Natural killer cell (primary cell): ENCODE results near the gene NDE1. TPM values are rescaled to one million over a fixed set of nuclear protein-coding genes. Genes with fewer than 3 reads are reported as not detected.

Experiments used
- ATAC-seq, 3 donors: fragments of 150-1000 bp in 2 of 3; fragments of 200-7000 bp in 1 of 3; cut with Tn5 transposase; 1 replicate in 1 of 3; 2 replicates in 2 of 3; pipeline ENCODE4 v1.10.0; 2021; ENCODE audit warnings: mild to moderate bottlenecking in 2 of 3, moderate library complexity in 2 of 3
- DNase-seq, 2 donors: peaks; one replicate each; pipeline versions ENCODE4 v3.0.0 to v3.0.0-alpha.2; 2013 to 2021; ENCODE audit warnings: mixed read lengths in 1 of 2
- H3K27ac ChIP-seq: one replicate; pipeline ENCODE4 v1.5.1; 2013; ENCODE audit warnings: mild to moderate bottlenecking, low read length
- H3K27me3 ChIP-seq: one replicate; pipeline ENCODE4 v1.6.1; 2013; ENCODE audit warnings: low read length; ENCODE audit not compliant: control insufficient read depth, insufficient read depth
- H3K36me3 ChIP-seq: one replicate; pipeline ENCODE4 v1.6.1; 2013; ENCODE audit warnings: low read length; ENCODE audit not compliant: control insufficient read depth, insufficient read depth
- H3K4me1 ChIP-seq: one replicate; pipeline ENCODE4 v1.6.1; 2013; ENCODE audit warnings: low read length; ENCODE audit not compliant: control insufficient read depth, insufficient read depth
- H3K4me3 ChIP-seq: one replicate; pipeline ENCODE4 v1.5.1; 2013; ENCODE audit warnings: low read length
- H3K9me3 ChIP-seq: one replicate; pipeline ENCODE4 v1.6.1; 2013; ENCODE audit warnings: low read length; ENCODE audit not compliant: control insufficient read depth, insufficient read depth
- H3K27ac Mint-ChIP-seq, 2 donors: one replicate each; pipeline ENCODE4 v1.8.0; 2022; ENCODE audit warnings: mild to moderate bottlenecking in 2 of 2, mixed read lengths in 2 of 2, moderate library complexity in 1 of 2
- H3K27me3 Mint-ChIP-seq, 2 donors: one replicate each; pipeline ENCODE4 v1.8.0; 2022; ENCODE audit warnings: low read depth in 2 of 2, mixed read lengths in 2 of 2
- H3K36me3 Mint-ChIP-seq: one replicate; pipeline ENCODE4 v1.8.0; 2022; ENCODE audit warnings: mixed read lengths
- H3K4me1 Mint-ChIP-seq, 2 donors: one replicate each; pipeline ENCODE4 v1.8.0; 2022; ENCODE audit warnings: mixed read lengths in 2 of 2
- H3K4me3 Mint-ChIP-seq: one replicate; pipeline ENCODE4 v1.8.0; 2022; ENCODE audit warnings: mild to moderate bottlenecking, moderate library complexity, mixed read lengths
- H3K9me3 Mint-ChIP-seq, 2 donors: one replicate each; pipeline ENCODE4 v1.8.0; 2022; ENCODE audit warnings: mixed read lengths in 2 of 2
- WGBS: methylation state at CpG from one replicate; pipeline ENCODE4 v1.1.7; 2013; ENCODE audit warnings: missing lambda C conversion rate; ENCODE audit not compliant: insufficient coverage; 5-methylcytosine and 5-hydroxymethylcytosine counted together
- intact Hi-C: fragments of 100-400 bp; cut with micrococcal nuclease; formaldehyde crosslinking; loops from one replicate; pipeline ENCODE4 v1.14.2; 2022
- total RNA-seq, 4 donors: library from RNA; stranded (reverse); fragments of 120-200 nt in 1 of 4; gene quantifications; one replicate each; pipeline versions ENCODE4 v1.2.3 to v1.2.4, GENCODE V29; 2013 to 2022
- TF ChIP-seq, protein P1 (sequence below): fragments of 200-600 bp; IDR thresholded peaks from one replicate; pipeline ENCODE4 v1.8.0; 2022; ENCODE audit warnings: antibody characterized with exemption

NDE1 gene
- total RNA-seq, 3 donors from 2014 or later (not counting 1 experiment from before 2014, with no cell fraction given), result 104 to 118 (median 114) TPM

DNA sequence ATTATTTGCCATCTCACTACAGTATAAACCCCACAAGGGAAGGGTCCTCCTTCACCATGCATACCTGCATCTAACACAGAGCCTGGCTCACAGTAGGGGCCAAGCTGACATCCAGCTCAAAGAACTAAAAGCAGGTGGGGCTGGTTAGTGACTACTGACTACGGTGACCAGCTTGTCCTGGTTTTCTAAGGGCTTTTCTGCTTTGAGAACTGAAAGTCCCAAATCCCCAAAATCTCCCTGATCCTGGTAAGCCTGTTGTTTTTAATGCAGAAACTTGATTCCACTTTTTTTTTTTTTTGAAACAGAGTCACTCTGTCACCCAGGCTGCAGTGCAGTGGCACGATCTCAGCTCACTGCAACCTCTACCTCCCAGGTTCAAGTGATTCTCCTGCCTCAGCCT lies 89.4 kb downstream of the NDE1 start:
- peaks cover 19% of the 10 kb centered on the region for H3K36me3 ChIP-seq

DNA sequence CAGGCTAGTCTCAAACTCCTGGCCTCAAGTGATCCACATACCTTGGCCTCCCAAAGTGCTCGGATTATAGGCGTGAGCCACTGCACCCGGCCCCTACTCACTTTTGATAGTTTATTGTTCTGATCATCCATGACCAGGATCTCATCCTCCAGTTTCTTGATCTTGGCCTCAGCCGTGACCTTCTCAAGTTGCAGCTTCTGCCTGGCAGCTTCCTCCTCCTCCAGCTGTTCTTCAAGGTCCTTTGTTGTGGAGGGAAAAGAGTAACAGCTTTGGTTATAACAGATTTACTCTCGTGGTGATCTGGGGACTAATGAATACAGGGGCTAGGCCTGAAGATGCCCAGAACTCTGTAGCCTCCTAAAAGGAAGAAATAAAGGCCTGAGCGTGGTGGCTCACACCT lies 89.9 kb downstream of the NDE1 start:
- Mint-ChIP-seq H3K27me3 (no peaks in the 10 kb centered on the region), H3K4me1 (no peaks in the 10 kb centered on the region), H3K27ac (no peak overlapping the region), H3K4me3 (no peak overlapping the region), H3K9me3 (peaks cover 0 to 2% of the 10 kb centered on the region in 2 donors), H3K36me3 (no peaks in the 10 kb centered on the region)
- ATAC-seq, result no peak
- H3K27ac ChIP-seq, result no peak overlapping the region
- no peak for DNase-seq
- no peaks in the 10 kb centered on the region for H3K4me1 ChIP-seq
- peaks cover 19% of the 10 kb centered on the region for H3K36me3 ChIP-seq
- intact Hi-C loops, result no loop called here
- H3K9me3 ChIP-seq, result peaks cover 6% of the 10 kb centered on the region
- H3K27me3 ChIP-seq, result no peaks in the 10 kb centered on the region
- TF ChIP-seq, protein P1, sequence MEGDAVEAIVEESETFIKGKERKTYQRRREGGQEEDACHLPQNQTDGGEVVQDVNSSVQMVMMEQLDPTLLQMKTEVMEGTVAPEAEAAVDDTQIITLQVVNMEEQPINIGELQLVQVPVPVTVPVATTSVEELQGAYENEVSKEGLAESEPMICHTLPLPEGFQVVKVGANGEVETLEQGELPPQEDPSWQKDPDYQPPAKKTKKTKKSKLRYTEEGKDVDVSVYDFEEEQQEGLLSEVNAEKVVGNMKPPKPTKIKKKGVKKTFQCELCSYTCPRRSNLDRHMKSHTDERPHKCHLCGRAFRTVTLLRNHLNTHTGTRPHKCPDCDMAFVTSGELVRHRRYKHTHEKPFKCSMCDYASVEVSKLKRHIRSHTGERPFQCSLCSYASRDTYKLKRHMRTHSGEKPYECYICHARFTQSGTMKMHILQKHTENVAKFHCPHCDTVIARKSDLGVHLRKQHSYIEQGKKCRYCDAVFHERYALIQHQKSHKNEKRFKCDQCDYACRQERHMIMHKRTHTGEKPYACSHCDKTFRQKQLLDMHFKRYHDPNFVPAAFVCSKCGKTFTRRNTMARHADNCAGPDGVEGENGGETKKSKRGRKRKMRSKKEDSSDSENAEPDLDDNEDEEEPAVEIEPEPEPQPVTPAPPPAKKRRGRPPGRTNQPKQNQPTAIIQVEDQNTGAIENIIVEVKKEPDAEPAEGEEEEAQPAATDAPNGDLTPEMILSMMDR, result no peak
- no peak overlapping the region for H3K4me3 ChIP-seq
- WGBS, result 91% methylated on average over 6 of the region's 6 CpGs

More for the DNA sequence above, 89.4 kb downstream of the NDE1 start:
- Mint-ChIP-seq H3K9me3 (peaks cover 0 to 2% of the 10 kb centered on the region in 2 donors), H3K27me3 (no peaks in the 10 kb centered on the region), H3K4me1 (no peaks in the 10 kb centered on the region), H3K4me3 (no peak overlapping the region), H3K36me3 (no peaks in the 10 kb centered on the region), H3K27ac (no peak overlapping the region)
- H3K9me3 ChIP-seq, result peaks cover 6% of the 10 kb centered on the region
- H3K27me3 ChIP-seq, result no peaks in the 10 kb centered on the region
- intact Hi-C loops, result no loop called here
- H3K27ac ChIP-seq, result no peak overlapping the region
- no peaks in the 10 kb centered on the region for H3K4me1 ChIP-seq
- WGBS, result 95% methylated on average over 2 of the region's 2 CpGs
- DNase-seq, result no peak
- ATAC-seq, result no peak
- no peak overlapping the region for H3K4me3 ChIP-seq
- TF ChIP-seq, protein P1, result no peak

DNA sequence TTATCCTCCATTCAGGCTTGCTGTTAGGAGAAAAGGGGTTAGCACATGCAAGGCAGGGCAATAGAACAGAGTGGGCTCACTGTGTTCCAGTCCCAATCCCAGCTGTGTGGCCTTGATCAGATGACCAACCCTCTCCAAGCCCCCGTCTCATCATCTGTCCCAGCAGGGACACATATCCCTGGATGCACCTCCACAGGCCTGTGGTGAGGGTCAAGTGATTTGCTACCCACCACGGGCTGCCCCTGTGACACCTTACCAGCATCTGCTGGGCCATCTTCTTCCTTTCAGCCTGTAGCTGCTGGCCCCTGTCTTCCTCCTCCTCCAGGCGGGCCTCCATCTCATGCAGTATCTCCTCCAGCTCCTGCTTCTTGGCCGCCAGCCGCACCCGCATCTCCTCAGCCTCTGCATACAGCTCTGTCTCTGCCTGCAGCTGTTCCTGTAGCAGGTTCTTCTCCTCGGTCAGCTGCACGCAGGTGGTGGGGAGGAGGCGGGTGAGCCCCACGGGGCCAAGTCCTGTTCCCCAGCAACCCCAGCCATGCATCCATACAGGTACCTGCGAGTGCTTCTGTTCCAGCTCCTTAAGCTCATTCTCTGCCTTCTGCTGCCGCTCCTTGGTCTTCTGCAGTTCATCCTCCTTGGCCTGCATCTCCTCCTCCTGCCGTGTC lies 91.3 kb downstream of the NDE1 start:
- Mint-ChIP-seq H3K9me3 (peaks cover 0 to 2% of the 10 kb centered on the region in 2 donors), H3K4me3 (no peak overlapping the region), H3K27ac (no peak overlapping the region), H3K27me3 (no peaks in the 10 kb centered on the region), H3K4me1 (no peaks in the 10 kb centered on the region), H3K36me3 (no peaks in the 10 kb centered on the region)
- 93% methylated on average over 13 of the region's 13 CpGs for WGBS
- H3K4me1 ChIP-seq, result no peaks in the 10 kb centered on the region
- DNase-seq, result no peak
- no peak for ATAC-seq
- peaks cover 12% of the 10 kb centered on the region for H3K36me3 ChIP-seq
- H3K4me3 ChIP-seq, result no peak overlapping the region
- H3K27me3 ChIP-seq, result no peaks in the 10 kb centered on the region
- TF ChIP-seq, protein P1, result no peak
- no peak overlapping the region for H3K27ac ChIP-seq
- H3K9me3 ChIP-seq, result peaks cover 6% of the 10 kb centered on the region
- intact Hi-C loops, result no loop called here

DNA sequence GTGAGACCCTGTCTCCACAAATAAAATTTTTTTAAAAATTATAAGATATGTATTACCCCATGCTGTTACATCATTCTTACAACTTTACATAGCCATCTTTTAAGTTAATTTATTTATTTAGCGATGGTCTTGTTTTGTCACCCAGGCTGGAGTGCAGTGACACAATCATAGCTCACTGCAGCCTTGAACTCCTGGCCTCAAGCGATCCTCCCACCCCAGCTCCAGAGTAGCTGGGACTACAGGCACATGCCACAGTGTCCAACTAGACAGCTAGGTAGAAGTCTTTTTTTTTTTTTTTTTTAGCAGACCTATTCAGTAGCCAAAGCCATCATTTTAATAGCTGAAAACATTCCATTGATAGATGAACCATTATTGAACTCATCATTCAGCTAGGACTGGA lies 92.7 kb downstream of the NDE1 start:
- Mint-ChIP-seq H3K9me3 (peaks cover 0 to 2% of the 10 kb centered on the region in 2 donors), H3K27me3 (no peaks in the 10 kb centered on the region), H3K4me3 (no peak overlapping the region), H3K4me1 (no peaks in the 10 kb centered on the region), H3K27ac (no peak overlapping the region), H3K36me3 (no peaks in the 10 kb centered on the region)
- Histone ChIP-seq H3K4me1 (no peaks in the 10 kb centered on the region), H3K36me3 (peaks cover 7% of the 10 kb centered on the region), H3K9me3 (peaks cover 6% of the 10 kb centered on the region), H3K27me3 (no peaks in the 10 kb centered on the region), H3K4me3 (no peak overlapping the region), H3K27ac (no peak overlapping the region)
- ATAC-seq (no peak), DNase-seq (no peak)
- intact Hi-C loops, result no loop called here
- WGBS, result 100% methylated on average over 2 of the region's 2 CpGs
- TF ChIP-seq, protein P1, result no peak
